Esophagus (tissue), 2 donors: ENCODE data around the gene ECEL1. TPM values are rescaled to one million over a fixed set of nuclear protein-coding genes. Genes with fewer than 3 reads are reported as not detected.

Source experiments
- H3K27ac ChIP-seq, 2 donors: one replicate each; pipeline ENCODE4 v1.5.1; 2013; ENCODE audit warnings: low read depth in 2 of 2, mild to moderate bottlenecking in 2 of 2, inconsistent platforms in 1 of 2, low read length in 1 of 2, moderate library complexity in 1 of 2
- H3K27me3 ChIP-seq, 2 donors: one replicate each; pipeline ENCODE4 v1.6.1; 2013; ENCODE audit warnings: low read length in 2 of 2, control low read depth in 1 of 2, mild to moderate bottlenecking in 1 of 2; ENCODE audit not compliant: insufficient read depth in 2 of 2, control insufficient read depth in 1 of 2
- H3K36me3 ChIP-seq, 2 donors: one replicate each; pipeline ENCODE4 v1.6.1; 2013; ENCODE audit warnings: low read length in 1 of 2; ENCODE audit not compliant: control insufficient read depth in 2 of 2, insufficient read depth in 2 of 2
- H3K4me1 ChIP-seq, 2 donors: one replicate each; pipeline ENCODE4 v1.6.1; 2013; ENCODE audit warnings: low read length in 1 of 2; ENCODE audit not compliant: control insufficient read depth in 2 of 2, insufficient read depth in 2 of 2
- H3K4me3 ChIP-seq, 2 donors: one replicate each; pipeline ENCODE4 v1.5.1; 2013; ENCODE audit warnings: low read length in 2 of 2, mild to moderate bottlenecking in 2 of 2, low read depth in 1 of 2, moderate library complexity in 1 of 2
- H3K9me3 ChIP-seq, 2 donors: one replicate each; pipeline ENCODE4 v1.6.1; 2013; ENCODE audit warnings: mild to moderate bottlenecking in 2 of 2, low read depth in 1 of 2, low read length in 1 of 2, moderate library complexity in 1 of 2; ENCODE audit not compliant: control insufficient read depth in 2 of 2, insufficient read depth in 1 of 2
- WGBS, 2 donors: extraction: QIAGEN DNeasy Blood & Tissue Kit; methylation state at CpG; one replicate each; pipeline ENCODE4 v1.1.7; 2013; 5-methylcytosine and 5-hydroxymethylcytosine counted together
- polyA plus RNA-seq, 2 donors: library from polyadenylated mRNA; stranded (reverse); fragments of 200-250 nt; gene quantifications; one replicate each; pipeline ENCODE4 v1.2.3, GENCODE V29; 2013
- donor health status: healthy with polysubstance abuse.
- donor health status: Bipolar disorder and iron deficiency.

Gene ECEL1
- polyA plus RNA-seq, 2 donors, result 0.31 TPM; not detected in 1

DNA sequence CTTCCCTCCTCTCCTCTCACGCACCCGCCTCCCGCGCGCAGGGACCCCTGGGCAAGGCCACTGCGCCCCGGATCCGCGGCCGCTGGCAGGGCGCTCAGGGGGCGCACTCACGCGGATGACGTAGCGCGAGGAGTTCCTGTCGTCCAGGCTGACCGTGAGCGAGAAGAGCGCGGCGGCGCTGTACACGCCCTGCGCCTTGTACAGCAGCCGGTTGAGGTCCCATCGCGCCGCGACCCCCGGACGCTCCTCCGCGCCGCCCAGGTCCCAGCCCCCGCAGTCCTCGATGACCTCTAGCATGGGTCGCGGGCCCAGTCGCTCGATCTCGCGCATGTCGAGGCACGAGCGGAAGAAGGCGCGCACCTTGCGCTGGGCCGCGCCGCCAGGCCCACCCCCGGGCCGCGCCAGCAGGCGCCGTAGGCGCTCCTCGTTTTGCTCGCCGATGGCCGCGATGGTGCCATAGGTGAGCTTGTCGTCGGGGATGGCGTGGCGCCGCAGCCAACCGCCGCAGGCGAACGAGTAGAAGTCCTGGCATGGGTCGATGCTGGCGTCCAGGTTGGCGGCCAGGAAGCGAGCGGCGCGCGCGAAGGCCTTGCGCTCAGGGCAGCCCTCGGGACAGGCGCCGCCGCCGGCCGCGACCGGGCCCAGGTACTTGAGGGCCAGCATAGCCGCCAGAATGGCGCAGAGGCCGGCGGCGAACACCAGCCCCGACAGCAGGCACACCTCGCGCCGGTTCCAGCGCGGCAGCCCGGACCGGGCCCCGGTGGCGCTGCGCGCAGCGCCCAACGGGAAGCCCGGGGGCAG lies 1.7 kb downstream of the ECEL1 start:
- peaks cover 19 to 21% of the 10 kb centered on the region in 2 donors for H3K27me3 ChIP-seq
- H3K4me3 ChIP-seq, result no peak overlapping the region
- 5% methylated on average over 91 to 111 of the region's 111 CpGs for WGBS, 2 donors
- no peaks in the 10 kb centered on the region for H3K36me3 ChIP-seq
- H3K4me1 ChIP-seq, result peaks cover 3 to 7% of the 10 kb centered on the region in 2 donors
- no peaks in the 10 kb centered on the region for H3K9me3 ChIP-seq
- H3K27ac ChIP-seq, result no peak overlapping the region

DNA sequence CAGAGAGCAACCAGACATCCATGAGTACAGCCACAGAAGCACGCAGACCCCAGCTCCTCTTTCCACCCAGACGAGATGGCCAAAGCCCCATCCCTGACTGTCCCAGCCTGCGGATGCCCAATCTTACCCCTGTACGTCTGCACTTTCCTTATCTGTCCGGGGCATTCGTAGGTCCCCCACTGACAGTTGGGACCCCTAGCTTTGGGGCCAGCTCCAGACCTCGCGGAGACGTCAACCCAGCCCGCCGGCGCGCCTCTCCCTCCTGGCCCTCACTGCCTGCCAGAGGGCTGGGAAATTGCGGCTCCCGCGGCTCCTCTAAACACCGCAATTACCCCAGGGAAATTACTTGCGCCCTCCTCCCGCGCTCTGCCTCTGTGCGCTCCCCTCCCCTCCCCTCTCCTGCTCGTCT lies 2.3 kb downstream of the ECEL1 start:
- no peak overlapping the region for H3K4me3 ChIP-seq
- H3K27me3 ChIP-seq, result peaks cover 19 to 21% of the 10 kb centered on the region in 2 donors

DNA sequence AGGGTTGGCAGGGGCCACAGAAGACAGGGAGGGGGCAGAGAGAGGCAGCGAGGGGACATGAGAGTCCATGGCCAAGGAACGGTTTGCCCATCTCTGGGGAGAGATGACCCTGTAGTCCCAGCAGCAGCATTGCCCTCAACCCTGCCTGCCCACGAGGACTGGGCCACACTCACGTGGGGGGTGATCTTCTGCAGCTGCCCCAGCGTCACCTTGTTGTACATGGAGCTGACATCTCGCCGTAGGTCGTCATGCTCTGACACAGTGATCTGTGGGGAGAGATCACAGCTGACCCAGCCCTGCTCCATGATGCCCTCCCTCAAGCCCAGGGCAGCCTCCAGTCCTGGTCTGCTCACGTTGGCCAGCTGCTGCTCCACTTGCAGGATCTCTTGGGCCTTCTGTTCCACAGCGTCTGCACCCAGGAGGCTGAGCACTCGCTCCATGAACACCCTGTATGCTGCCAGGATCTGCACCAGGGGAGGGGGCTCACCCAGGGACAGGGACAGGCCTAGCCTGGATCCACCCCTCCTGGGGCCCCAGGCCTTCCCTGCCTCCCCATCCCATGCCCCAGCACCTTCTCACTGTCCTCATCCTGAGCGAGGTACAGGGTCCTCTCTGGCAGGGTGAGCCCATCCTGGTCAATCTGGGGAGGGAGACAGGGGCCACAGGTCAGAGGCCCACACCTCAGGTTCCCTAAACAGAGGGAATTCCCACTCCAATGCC lies 2.8 kb downstream of the ECEL1 start:
- Histone ChIP-seq H3K36me3 (no peaks in the 10 kb centered on the region), H3K9me3 (no peaks in the 10 kb centered on the region), H3K27ac (no peak overlapping the region), H3K27me3 (peaks cover 19 to 21% of the 10 kb centered on the region in 2 donors), H3K4me3 (no peak overlapping the region), H3K4me1 (peaks cover 3 to 7% of the 10 kb centered on the region in 2 donors)
- 80 to 81% methylated on average over 12 of the region's 12 CpGs for WGBS, 2 donors

More for the DNA sequence above, 2.3 kb downstream of the ECEL1 start:
- Histone ChIP-seq H3K4me1 (peaks cover 3 to 7% of the 10 kb centered on the region in 2 donors), H3K27ac (no peak overlapping the region), H3K36me3 (no peaks in the 10 kb centered on the region), H3K9me3 (no peaks in the 10 kb centered on the region)
- WGBS, 2 donors, result 8 to 9% methylated on average over 20 to 22 of the region's 22 CpGs

DNA sequence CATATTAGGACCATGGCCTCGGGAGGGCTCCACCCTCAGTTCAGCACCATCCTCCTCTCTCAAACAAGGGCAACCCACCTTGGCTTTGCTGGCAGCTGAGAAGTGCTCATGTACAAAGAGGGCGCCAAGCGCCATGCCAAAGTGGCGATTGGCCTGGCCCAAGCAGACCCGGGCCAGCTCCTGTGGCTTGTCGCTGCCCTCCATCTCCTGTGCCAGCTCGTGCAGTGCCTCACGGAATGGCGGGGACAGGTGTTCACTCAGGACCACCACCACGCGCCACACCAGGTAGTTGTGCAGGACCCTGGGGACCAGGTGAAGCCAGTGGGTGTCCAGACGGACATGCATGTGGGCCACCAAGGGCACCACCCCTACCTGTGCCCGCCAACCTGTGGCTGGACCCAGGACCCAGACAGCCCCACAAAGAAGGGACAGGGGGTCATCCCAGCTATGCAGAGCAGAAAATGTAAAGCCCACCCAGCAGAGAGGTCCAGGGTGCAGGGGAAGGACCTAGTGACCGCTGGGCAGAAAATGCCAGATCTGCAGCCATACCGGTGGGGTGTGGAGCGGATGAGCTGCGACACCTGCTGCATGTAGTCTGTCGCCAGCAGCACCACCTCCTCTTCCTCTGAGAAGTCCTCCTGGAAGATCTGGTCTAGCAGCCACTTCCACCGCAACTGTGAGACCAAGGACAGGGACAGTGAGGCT lies 3.6 kb downstream of the ECEL1 start:
- Histone ChIP-seq H3K9me3 (no peaks in the 10 kb centered on the region), H3K4me1 (peaks cover 3 to 7% of the 10 kb centered on the region in 2 donors), H3K27ac (no peak overlapping the region), H3K4me3 (no peak overlapping the region), H3K36me3 (no peaks in the 10 kb centered on the region), H3K27me3 (peaks cover 15 to 21% of the 10 kb centered on the region in 2 donors)
- WGBS, 2 donors, result 89 to 92% methylated on average over 19 of the region's 19 CpGs

DNA sequence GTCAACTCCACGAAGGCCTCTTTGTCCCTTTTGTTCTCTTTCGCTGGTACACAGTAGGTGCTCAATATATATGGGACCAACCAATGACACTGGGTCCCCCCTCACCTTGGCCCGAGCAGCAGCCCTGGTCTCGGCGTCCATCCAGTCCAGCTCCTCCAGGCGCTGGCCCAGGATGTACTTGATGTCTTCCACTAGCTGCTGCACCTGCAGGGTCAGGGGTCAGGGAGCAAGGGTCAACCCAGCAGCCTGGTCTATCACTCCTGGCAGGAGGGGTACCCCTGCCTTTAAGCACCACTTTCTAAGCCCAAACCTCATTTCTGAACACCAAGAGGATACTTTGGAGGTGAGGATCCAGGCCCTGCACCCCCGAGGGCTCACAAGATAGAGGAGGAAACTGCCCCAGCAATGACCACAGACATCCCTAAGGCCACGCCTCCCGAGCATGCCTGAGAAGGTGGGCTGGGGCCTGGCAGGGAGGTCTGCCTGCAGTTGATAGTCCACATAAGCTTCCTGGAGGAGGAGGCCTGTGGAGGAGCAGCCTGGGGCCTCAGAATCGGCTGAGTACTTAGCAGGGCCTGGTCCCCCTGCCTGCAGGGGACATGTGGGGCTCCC lies 4.2 kb downstream of the ECEL1 start:
- Histone ChIP-seq H3K36me3 (no peaks in the 10 kb centered on the region), H3K9me3 (no peaks in the 10 kb centered on the region), H3K27ac (no peak overlapping the region), H3K4me3 (no peak overlapping the region), H3K4me1 (peaks cover 3 to 7% of the 10 kb centered on the region in 2 donors), H3K27me3 (peaks cover 10 to 20% of the 10 kb centered on the region in 2 donors)
- 89 to 91% methylated on average over 10 of the region's 10 CpGs for WGBS, 2 donors

DNA sequence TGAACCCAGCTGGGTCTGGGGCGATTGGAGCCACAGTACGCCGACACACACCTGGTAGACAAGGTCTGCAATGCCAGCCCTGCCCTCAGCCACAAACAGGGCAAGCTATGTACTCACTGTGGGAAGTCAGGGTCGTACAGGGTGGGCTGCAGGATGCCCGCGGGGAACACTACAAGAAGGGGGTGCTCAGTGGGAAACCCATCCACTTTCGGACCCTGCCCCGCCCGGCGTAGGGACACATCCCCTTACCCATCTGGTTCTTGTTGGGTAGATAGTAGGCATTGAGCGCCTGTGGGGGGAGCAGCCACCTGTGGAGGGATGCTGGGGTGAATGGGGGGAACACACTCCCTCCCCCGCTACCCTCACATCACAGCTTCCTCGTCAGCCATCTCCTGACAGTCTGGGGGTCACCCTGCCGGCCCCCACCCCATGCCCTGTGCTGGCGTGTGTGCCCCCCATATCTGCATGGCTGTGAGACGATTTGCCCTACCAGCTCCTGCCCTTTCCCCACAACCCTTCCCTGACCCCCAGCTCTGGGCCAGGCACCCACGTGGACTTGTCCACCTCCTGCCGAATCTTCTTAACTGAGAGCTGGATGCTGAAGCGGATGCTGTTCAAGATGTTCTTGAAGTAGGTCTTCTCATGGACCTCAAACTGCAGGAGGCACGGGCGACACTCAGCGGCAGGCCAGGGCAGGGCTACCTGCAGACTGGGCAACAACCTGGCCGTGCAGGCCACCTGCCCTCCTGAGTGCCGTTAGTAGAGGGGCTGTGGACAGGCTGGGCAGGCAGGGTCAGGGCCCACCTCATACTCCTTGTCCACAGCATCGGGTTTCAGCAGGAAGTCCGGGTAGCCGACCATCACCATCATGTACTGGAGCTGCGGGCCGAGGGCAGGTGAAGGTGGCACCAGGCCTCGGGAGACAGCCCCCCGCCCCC lies 5.1 kb downstream of the ECEL1 start:
- Histone ChIP-seq H3K36me3 (no peaks in the 10 kb centered on the region), H3K27me3 (peaks cover 2 to 15% of the 10 kb centered on the region in 2 donors)
- 87 to 88% methylated on average over 31 of the region's 31 CpGs for WGBS, 2 donors

DNA sequence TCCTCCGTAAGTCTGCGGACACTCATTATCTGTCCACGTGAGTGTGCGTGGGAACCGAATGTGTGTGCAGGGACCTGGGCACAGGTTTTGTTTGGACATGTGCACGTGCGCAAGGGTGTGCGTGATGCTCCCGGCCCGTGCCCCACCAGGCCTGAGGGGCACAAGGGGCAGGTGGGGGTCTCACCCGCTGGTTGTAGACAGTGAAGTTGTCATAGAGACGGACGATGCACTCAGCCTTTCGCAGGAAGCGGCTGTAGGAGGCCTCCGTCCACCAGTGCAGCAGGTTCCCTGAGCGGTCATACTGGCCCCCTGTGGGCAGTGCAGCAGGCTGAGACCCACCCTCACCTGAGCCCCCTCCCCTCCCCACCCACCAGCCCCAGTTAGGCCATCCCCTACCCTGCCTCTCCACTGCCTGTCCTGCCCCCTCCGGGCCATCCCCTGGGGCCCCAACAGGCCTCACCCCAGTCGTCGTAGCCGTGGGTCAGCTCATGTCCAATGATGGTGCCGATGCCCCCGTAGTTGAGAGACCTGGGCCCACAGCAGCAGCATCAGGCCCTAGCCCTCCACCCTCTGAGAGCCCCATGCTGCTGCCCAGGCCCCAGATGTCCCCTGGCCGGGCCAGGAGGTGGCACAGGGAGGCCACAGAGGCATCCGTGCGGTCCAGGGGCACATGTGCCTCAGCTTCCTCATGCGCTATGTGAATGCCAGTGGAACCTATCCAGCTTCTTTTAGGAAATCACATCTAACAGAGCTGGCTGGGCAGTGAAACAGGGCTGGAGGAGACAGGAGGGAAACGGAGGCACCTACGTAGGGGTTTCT lies 6.1 kb downstream of the ECEL1 start:
- peaks cover 0 to 7% of the 10 kb centered on the region in 2 donors for H3K27me3 ChIP-seq
- 85 to 87% methylated on average over 29 of the region's 29 CpGs for WGBS, 2 donors
- H3K36me3 ChIP-seq, result no peaks in the 10 kb centered on the region
- H3K27ac ChIP-seq, result no peak overlapping the region
- H3K9me3 ChIP-seq, result no peaks in the 10 kb centered on the region
- H3K4me1 ChIP-seq, result peaks cover 2 to 3% of the 10 kb centered on the region in 2 donors
- H3K4me3 ChIP-seq, result no peak overlapping the region

More for the DNA sequence above, 5.1 kb downstream of the ECEL1 start:
- Histone ChIP-seq H3K4me3 (no peak overlapping the region), H3K4me1 (peaks cover 3 to 7% of the 10 kb centered on the region in 2 donors), H3K27ac (no peak overlapping the region), H3K9me3 (no peaks in the 10 kb centered on the region)
